ENCODE results near the gene CRTC1.

- TF ChIP-seq ESRRG (CRISPR knock-in tag; IDR thresholded peaks at IDR 0.05) = no peak
- TF ChIP-seq ZNF8 (CRISPR knock-in tag; IDR thresholded peaks at IDR 0.05) = no peak
- TF ChIP-seq TOX (CRISPR knock-in tag; IDR thresholded peaks at IDR 0.05; ENCODE audit: borderline replicate concordance) = no peak
- no peak for TF ChIP-seq PATZ1 (CRISPR knock-in tag; IDR thresholded peaks at IDR 0.05; ENCODE audit: borderline replicate concordance)
- TF ChIP-seq ZFP30 (CRISPR knock-in tag; IDR thresholded peaks at IDR 0.05) = no peak
Measured at GRCh38 chr19:18774107-18774506, 90.6 kb downstream of the CRTC1 start.

Measured in SK-N-SH treated with all-trans-retinoic acid at 6 μM for 48 hours (cell line).